Pons (tissue), 1 donor: ENCODE data around the gene MUC16.
"Not testable (repeated sequence)": the region's sequence is repeated elsewhere in the genome, so short reads cannot be mapped to it uniquely, and the experiment has no call there.

Experiments used
- DNase-seq: peaks from one replicate; pipeline ENCODE4 v3.0.0-alpha.2; 2016; ENCODE audit warnings: low spot score

The MUC16 gene

GRCh38 chr19:9009935-9010651 lies at the start of gene MUC16:
Gene MUC16 (minus strand): TSS chr19:9010409.
- no peak for DNase-seq

- no peak for DNase-seq
Measured at GRCh38 chr19:9058905-9059667, 48.9 kb upstream of the MUC16 start.

- DNase-seq = no peak
Measured at GRCh38 chr19:9057505-9058258, 47.5 kb upstream of the MUC16 start.

GRCh38 chr19:9056131-9056530 lies 45.9 kb upstream of the MUC16 start:
- not testable (repeated sequence) for DNase-seq

DNA sequence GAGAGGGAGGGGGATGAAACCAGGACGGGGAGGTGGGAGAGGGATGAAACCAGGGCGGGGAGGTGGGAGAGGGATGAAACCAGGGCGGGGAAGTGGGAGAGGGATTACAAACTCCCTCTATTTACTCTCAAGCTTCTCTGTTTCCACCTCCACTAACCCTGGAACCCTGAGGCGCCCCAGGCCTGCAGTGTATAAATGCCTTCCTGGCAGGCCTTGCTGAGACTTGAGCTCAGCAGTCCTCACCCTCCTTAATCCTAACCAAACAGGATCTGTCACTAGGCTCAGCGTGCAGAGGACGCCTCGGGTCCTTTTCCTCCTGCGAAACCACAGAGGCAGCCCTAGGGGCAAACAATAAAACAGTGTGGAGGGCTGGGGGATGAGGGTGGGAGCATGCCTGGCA lies 44.6 kb upstream of the MUC16 start:
- no peak for DNase-seq

DNA sequence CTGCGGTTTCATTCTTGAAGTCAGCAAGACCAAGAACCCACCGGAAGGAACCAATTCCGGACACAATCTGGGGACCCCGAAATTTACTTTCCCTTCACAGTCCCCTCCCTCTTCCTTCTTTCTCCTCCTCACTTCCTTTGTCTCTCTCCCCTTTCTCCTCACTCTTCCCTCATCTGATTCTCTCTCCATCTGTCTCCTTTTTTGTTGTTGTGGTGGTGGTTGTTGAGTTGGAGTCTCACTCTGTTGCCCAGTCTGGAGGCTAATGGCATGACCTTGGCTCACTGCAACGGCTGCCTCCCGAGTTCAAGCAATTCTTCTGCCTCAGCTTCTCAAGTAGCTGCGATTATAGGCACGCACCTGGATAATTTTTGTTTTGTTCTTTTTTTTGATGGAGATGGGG lies 44.0 kb upstream of the MUC16 start:
- no peak for DNase-seq

DNA sequence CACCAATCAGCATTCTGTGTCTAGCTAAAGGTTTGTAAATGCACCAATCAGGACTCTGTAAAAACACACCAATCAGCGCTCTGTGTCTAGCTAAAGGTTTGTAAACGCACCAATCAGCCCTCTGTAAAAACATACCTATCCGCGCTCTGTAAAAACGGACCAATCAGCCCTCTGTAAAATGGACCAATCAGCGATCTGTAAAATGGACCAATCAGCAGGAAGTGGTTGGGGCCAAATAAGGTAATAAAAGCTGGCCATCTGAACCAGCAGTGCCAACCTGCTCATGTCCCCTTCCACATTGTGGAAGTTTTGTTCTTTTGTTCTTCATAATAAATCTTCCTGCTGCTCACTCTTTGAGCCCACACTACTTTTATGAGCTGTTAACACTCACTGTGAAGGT lies 43.5 kb upstream of the MUC16 start:
- DNase-seq = not testable (repeated sequence)

DNA sequence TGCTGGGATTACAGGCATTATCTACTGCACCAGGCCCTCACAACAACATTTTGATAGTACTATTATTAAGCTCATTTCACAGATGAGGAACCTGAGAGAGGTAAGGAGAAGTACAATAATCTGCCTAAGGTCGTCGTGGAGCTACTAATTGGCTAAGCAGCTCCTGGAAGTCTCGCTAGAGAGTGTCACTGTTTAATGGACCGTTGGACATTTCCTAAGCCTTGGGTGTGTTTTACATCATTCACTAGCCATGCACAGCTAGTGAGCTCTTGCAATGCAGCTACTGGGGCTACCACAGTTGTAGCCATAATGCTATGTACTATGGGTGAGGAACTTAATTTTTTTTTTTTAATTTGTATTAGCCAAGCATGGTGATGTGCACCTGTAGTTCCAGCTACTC lies 42.7 kb upstream of the MUC16 start:
- no peak for DNase-seq

DNA sequence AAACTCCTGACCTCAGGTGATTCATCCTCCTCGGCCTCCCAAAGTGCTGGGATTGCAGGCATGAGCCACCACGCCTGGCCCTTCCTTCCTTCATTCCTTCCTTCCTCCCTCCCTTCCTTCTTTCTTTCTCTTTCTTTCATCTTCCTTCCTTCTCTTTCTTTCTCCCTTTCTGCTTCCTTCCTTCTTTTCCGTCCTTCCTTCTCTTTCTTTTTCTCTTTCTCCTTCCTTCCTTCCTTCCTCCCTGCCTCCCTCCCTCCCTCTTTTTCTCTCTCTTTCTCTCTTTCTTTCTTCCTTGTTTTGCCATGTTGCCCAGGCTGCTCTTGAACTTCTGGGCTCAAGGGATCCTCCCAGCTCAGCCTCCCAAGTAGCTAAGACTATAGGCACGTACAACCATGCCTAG lies 36.5 kb upstream of the MUC16 start:
- DNase-seq = no peak

DNA sequence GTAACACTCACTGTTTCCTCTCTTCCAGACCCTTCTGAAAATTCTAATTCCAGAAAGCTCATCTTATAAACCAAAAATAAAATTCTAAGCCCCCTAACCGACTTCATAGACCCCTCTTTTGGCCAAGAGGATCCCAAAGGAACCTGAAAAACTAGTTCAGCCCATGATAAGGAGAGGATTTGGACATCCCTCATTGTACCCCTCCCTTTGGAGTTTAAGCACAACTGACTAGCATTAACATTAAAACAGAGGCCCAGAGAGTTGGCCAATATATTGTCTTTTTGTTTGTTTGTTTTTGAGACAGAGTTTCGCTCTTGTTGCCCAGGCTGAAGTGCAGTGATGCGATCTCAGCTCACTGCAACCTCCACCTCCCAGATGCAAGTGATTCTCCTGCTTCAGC lies 34.2 kb upstream of the MUC16 start:
- no peak for DNase-seq

DNA sequence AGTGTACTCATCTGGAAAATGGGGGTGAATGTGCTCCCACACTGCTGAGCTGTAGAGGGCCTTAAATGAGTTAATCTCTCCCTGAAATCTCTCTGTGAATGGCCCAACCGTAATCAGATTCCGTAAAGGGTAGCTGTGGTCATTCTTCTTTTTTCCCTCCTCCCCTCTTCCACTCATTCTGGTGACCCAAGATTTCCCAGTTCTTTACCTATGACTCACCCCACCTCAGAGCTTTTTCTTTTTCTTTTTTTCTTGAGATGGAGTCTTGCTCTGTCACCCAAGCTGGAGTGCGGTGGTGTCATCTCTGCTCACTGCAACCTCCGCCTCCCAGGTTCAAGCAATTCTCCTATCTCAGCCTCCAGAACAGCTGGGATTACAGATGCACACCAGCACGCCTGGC lies 33.3 kb upstream of the MUC16 start:
- no peak for DNase-seq

- no peak for DNase-seq
Measured at GRCh38 chr19:9041023-9041422, 30.8 kb upstream of the MUC16 start.

DNA sequence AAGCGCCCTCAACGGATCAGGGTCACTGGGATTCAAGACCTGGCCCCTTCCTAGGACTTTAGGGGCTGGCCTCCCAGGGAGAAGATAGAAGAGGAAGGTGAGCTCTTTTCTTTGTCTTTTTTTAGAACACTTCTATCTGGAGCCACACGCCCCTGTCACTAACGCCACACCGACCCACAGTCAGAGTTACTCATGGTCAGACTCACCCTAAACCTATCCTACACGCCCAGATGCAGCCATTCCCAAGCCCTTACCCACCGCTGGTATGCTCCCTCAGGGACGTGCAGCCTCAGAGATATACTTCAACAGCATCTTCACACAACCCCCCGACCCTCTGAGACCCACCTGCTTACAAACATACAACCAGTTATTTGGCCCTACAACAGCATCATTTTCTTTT lies 29.9 kb upstream of the MUC16 start:
- no peak for DNase-seq

DNA sequence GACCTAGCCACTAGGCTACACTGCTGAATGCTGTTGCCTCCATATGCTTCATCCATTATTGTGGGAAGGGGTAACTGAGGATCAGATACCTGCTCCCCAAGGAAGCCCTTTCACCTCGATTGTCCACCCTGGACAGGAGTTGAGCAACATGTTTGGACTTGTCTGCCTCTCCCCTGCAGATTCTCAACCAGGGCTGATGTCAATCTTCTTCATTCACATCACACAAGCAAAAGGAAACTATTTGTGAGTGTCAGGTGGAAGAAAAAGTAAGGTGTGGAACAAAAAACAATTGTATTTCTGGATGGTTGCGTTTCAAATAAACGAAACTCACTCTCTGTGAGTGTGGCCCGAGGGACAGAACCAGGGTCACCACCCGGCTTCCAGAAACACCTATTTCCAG lies 29.5 kb upstream of the MUC16 start:
- no peak for DNase-seq

- no peak for DNase-seq
Measured at GRCh38 chr19:9037400-9038062, 27.3 kb upstream of the MUC16 start.

GRCh38 chr19:9032136-9032631 lies 22.0 kb upstream of the MUC16 start:
- no peak for DNase-seq

GRCh38 chr19:9018163-9018875 lies 8.1 kb upstream of the MUC16 start:
- no peak for DNase-seq

DNA sequence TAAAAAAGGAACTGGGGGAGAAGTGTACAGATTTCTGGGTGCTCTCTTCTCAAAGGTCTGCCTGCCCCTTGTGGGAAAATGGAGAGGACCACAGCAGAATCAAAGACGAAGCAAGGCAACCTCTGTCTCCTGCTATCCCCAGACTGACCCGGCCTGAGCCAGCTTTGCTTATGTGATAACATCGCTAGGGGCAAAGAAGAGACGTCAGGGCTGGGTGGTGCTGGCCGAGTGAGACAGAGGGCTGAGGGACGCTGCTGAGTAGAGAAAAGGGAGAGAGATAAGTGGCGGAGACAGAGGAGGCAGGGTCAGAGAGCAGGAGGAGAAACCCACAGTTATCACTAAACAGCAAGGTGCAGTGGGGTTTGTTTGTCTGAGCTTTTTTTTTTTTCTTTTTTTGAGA lies 4.6 kb upstream of the MUC16 start:
- DNase-seq = no peak

DNA sequence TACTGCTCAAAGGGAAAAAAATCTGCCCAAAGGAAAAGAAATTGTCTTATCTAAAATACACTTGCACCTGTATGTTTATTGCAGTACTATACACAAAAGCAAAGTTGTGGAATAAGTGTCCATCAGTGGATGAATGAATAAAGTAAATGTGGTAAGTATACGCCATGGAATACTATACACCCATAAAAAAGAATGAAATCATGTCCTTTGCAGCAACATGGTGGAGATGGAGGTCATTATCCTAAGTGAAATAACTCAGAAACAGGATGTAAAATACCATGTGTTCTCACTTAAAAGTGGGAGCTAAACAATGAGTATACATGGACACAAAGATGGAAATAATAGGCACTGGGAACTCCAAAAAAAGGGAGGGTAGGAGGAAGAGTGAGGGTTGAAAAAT lies 3.8 kb upstream of the MUC16 start:
- DNase-seq = no peak

DNA sequence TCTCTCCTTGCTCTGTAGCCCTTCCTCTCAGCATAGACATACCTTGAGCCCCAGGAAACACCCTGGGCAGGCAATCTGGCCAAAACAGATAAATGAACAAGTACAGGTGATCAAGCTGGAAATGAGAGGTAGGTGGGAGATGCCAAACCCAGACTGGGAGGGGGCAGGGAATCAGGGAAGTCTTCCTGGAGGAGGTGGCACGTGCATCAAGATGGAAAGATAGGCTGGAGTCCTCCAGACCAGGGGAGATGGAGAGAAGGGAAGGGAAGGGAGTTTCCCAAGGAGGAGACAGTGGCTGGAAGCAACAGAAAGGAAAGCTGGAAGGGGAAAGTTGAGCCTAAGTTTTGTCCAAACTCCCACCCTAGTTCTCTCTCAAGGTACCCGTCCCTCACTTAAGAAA lies 1.7 kb upstream of the MUC16 start:
- DNase-seq = no peak

DNA sequence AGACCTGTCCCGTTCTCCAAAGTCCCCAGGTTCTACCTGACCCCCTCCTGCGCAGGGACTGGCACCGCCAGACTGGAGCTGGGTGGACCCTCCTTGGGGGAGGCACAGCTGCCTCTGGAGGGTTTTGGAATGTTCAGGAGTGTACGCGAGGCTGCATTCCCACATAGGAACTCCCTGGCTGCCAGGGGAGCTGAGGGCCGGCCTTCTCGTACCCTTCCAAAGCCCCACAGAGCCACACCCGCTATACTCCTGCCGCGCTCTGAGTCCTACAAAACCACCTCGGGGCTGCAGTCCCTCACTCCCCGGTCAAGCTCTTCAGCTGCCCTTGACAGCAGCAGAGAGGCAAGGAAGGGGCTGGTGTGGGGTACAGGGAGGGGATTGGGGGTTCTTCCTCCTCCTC lies 484 bp upstream of the MUC16 start:
- no peak for DNase-seq

DNA sequence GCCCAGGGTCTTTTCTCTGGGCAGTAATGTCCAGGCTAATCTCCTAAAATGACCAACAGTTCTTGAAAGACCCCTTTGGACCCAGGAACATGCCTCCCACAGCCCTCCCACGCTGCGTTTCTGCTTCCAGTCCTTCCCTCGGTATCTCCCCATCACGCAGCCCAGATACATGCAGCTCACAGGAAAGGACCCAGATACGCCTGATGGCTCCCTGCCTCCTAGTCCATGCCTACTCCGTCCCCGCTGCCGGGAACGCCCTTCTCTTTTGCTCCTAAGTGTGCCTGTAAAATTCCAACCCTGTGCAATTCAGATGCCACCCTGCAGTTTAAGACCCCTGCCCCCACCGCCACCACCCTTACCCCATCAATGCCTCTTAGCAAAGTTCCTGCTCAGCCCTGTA lies 778 bp downstream of the MUC16 start:
- no peak for DNase-seq
